GM13976 (cell line): ENCODE data around the gene TMEM209.
"Not testable (repeated sequence)": the region's sequence is repeated elsewhere in the genome, so short reads cannot be mapped to it uniquely, and the experiment has no call there.

Source experiments
- DNase-seq: peaks from one replicate; pipeline ENCODE4 v3.0.0; 2012; ENCODE audit warnings: low spot score
- CTCF ChIP-seq: IDR thresholded peaks from 2 replicates; pipeline ENCODE4 v1.5.1; 2012; ENCODE audit warnings: borderline replicate concordance, mild to moderate bottlenecking; ENCODE audit not compliant: insufficient read depth; ENCODE audit errors: extremely low read depth, missing control alignments, control extremely low read depth
- in situ Hi-C: fragments of 300-500 bp; cut with MboI; formaldehyde crosslinking; loops from one replicate; pipeline ENCODE4 v1.12.0; 2022; ENCODE audit warnings: low sequenced_read_pairs, mixed read lengths, inconsistent platforms; ENCODE audit not compliant: unreplicated experiment

Gene TMEM209

GRCh38 chr7:130234078-130234477 is 28.9 kb upstream of the TMEM209 start:
- TF ChIP-seq CTCF: no peak
- no peak for DNase-seq
- in situ Hi-C loops: no loop called here

- DNase-seq: no peak
- TF ChIP-seq CTCF: no peak
- in situ Hi-C loops: no loop called here
Observed at GRCh38 chr7:130232209-130232608, 27.0 kb upstream of the TMEM209 start.

- no peak for DNase-seq
- TF ChIP-seq CTCF: no peak
- in situ Hi-C loops: no loop called here
Observed at GRCh38 chr7:130231792-130232191, 26.6 kb upstream of the TMEM209 start.

GRCh38 chr7:130229981-130230380 is 24.8 kb upstream of the TMEM209 start:
- DNase-seq, in situ Hi-C loops: not testable (repeated sequence)

- no peak for DNase-seq
- in situ Hi-C loops: no loop called here
- TF ChIP-seq CTCF: no peak
Observed at GRCh38 chr7:130228840-130229502, 23.8 kb upstream of the TMEM209 start.

GRCh38 chr7:130227883-130228575 is 22.8 kb upstream of the TMEM209 start:
- in situ Hi-C loops: no loop called here

GRCh38 chr7:130226333-130226732 is 21.1 kb upstream of the TMEM209 start:
- in situ Hi-C loops: no loop called here
- no peak for TF ChIP-seq CTCF
- DNase-seq: no peak

More at GRCh38 chr7:130227883-130228575, 22.8 kb upstream of the TMEM209 start:
- no peak for DNase-seq
- no peak for TF ChIP-seq CTCF

GRCh38 chr7:130224923-130225322 is 19.7 kb upstream of the TMEM209 start:
- DNase-seq, in situ Hi-C loops: not testable (repeated sequence)
